GM21737 (cell line): ENCODE measurements around the gene TNFRSF14.
A peak's percentile ranks its signal among the peaks of the same experiment; 100 is the strongest.

Experiments
- ATAC-seq: cut with Tn5 transposase; IDR thresholded peaks from one replicate; pipeline ENCODE4 v1.9.1; 2021; ENCODE audit warnings: mild to moderate bottlenecking, moderate library complexity; ENCODE audit not compliant: unreplicated experiment

TNFRSF14 gene

DNA sequence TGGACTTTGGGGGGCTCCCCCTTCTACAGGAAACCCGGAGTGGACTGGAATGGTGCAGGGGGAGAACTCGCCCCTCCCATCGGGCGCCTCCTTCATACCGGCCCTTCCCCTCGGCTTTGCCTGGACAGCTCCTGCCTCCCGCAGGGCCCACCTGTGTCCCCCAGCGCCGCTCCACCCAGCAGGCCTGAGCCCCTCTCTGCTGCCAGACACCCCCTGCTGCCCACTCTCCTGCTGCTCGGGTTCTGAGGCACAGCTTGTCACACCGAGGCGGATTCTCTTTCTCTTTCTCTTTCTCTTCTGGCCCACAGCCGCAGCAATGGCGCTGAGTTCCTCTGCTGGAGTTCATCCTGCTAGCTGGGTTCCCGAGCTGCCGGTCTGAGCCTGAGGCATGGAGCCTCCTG, at the start of gene TNFRSF14:
Gene TNFRSF14 (plus strand): TSS at position 95 of the 401 bp plus-strand sequence. CDS start 294 bp downstream, at position 389.
- peak; percentile 19 for ATAC-seq

GRCh38 chr1:2506901-2507565, 49.1 kb upstream of the TNFRSF14 start:
- ATAC-seq = no peak

- ATAC-seq = no peak
These were observed 48.4 kb upstream of the TNFRSF14 start for GRCh38 chr1:2507744-2508155.

- ATAC-seq = no peak
These were observed 48.0 kb upstream of the TNFRSF14 start for GRCh38 chr1:2508180-2508579.

GRCh38 chr1:2508751-2509150, 47.4 kb upstream of the TNFRSF14 start:
- no peak for ATAC-seq

DNA sequence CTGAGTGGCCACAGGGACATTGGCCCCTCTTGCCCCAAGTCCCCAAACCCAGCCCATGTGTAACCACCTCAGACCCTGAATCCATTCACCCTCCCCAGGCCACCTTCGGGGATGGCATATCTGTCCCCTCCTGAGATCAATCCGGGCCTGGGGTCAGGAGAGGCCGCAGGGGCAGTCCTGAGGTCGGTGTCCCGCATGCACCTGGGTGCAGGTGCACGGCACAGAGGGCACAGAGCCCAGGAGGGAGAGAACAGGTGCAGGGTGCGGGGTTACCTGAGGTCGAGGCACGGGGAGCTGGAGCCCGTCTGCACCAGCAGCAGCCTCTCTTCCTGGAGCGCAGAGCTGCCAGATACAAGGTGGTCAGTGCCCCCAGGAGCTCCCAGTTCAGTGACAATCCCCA, 46.6 kb upstream of the TNFRSF14 start:
- ATAC-seq = no peak

DNA sequence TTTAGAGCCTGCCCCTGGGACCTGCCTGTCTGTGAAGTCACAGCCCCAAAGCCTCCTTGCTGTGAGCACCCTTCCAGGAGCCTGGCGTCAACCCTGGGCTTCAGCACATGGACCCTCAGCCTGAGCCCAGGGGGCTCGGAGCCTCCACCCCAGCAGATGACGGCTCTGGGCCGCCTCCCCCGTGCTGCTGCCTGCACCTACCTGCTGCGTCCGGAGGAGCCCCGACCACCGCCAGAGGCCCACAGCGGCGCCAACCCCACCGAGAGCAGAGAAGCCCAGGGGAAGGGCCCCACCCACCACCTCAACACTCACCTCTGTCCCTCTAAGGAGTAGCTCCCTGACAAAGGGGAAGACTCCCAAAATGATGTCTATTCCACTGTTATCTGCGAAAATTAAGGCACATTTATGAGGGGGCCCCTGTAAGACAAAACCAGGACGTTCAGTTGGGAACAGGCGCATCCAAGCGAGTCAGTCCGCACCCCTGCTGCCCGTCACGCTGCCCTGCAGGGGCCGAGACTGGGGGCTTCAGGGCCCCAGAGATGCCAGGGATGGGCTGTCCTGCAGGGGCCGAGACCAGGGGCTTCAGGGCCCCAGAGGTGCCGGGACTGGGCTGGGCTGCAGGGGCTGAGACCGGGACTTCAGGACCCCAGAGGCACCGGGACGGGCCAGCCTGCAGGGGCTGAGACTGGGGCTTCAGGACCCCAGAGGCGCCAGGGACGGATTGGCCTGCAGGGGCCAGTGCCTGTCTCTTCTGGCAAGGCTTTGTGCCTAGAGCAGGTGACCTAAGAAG, 45.6 kb upstream of the TNFRSF14 start:
- no peak for ATAC-seq

DNA sequence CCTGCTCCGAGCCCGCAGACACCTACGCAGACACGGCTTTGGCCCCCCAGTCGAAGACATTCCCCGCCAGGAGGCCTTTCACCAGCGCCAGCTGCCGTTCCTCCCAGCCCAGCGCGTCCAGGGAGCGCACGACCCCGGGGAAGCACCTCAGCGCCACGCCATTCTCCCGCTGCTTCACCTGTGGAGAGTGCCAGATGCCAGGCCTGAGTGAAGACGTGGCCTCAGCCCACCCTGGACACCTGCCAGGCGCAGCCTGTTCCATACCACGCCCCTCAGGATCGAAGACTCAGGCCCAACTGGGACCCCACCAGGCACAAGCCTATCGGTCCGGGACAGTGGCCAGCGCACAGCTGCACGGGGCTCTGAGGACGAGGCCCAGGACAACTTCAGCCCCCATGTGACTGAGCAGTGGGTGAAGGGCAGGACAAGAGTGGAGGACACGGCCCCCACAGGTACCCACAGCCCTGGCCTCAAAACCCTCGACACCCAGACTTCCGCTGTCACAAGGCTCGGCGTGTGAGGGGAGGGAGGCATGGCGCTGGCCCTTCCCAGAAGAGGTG, 43.2 kb upstream of the TNFRSF14 start:
- ATAC-seq = no peak

DNA sequence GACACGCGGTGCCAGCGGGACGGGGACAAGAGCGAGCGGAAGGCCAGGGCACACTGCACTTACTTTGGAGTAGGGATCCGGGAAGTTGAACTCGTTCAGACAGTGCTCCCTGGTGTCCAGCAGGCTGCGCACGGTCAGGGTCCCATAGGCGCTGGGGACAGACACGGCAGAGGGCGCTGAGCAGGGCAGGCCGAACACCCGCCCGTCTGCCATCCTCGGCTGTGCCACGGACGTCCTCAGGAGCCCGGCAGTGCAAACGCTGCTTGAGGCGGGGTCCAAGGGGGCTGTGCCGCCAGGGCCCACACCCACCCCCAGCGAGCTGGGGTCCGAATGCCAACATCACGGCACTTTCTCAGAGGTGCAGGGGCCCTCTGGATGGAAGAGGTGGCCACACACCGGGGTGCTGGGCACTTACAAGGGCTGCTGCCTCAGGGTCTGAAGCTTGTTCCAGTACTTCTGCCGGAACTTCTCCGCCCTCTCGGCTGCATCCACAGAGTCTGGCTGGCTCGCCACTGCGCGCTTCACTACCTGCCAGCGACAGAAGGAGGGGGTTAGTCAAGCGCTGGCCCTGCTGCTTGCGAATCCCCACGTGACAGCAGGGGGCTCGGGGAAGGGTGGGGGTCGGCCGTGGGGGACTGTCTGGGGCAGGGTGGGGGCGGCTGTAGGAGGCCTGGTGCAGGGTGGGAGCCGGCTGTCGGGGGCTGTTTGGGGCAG, 42.1 kb upstream of the TNFRSF14 start:
- no peak for ATAC-seq

- ATAC-seq = no peak
These were observed 41.1 kb upstream of the TNFRSF14 start for GRCh38 chr1:2514863-2515762.

DNA sequence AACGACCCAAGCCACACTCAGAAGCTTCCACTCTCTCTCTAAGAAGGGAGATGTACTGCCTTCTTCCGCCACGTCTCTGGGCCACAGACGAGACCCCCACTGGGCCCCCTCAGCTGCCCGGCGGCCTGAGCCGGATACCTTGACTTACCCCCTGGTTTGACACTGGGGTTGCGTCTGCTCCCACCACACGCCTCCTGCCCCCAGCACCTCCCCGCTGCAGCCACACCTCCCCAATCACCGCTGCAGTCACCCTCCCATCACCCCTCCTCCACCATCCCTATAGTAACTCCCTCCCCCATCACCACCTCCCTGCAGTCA, 40.4 kb upstream of the TNFRSF14 start:
- ATAC-seq = no peak

DNA sequence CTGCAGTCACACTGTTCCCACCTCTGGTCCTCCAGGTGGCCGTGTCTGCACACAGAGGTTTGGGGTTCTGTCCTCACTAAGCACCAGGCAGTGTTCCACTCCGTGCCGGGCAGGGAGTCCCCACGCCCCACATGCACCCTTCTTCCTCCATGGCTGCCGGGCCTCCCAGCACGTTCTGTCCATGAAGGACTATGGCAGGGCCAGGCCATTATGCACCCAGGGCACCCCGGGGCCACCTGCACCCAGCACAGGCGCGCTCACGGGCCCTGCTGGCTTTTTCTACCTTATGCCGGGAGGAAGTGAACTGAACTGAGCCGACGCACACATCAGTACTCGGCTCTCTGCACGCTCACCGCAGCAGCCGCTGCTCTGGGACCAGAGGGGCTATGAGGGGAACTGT, 40.0 kb upstream of the TNFRSF14 start:
- ATAC-seq = no peak

- ATAC-seq = no peak
These were observed 39.2 kb upstream of the TNFRSF14 start for GRCh38 chr1:2516946-2517345.

- no peak for ATAC-seq
These were observed 38.2 kb upstream of the TNFRSF14 start for GRCh38 chr1:2517966-2518365.

GRCh38 chr1:2518528-2518927, 37.6 kb upstream of the TNFRSF14 start:
- no peak for ATAC-seq

DNA sequence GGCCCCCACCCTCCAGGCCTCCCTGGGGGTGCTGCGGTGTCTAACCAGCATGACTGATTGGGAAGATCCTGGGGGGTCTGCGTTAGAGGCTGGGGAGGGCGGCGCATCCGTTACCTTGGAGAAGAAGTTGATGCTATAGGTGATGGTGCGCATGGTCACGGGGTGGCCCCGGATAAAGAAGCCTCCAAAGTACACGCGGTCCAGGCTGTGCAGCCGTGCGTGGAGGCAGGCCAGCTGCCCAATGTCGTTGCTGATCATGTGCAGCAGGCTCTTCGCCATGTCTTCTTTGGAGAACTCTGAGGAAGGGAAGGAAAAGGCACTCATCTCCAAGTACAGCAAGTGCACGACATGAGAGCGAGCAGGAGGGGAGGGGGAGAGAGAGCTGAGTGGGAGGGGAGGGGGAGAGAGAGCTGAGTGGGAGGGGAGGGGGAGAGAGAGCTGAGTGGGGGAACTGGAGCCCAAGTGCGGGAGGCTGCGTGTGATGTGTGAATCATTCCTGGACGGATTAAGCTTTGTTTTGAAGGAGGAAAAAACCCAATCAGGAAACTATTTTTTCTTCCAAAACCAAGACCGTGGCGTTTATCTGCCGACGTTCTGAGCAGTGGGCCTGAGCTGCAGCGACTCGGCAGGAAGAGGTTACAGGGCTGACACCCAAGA, 37.0 kb upstream of the TNFRSF14 start:
- no peak for ATAC-seq

DNA sequence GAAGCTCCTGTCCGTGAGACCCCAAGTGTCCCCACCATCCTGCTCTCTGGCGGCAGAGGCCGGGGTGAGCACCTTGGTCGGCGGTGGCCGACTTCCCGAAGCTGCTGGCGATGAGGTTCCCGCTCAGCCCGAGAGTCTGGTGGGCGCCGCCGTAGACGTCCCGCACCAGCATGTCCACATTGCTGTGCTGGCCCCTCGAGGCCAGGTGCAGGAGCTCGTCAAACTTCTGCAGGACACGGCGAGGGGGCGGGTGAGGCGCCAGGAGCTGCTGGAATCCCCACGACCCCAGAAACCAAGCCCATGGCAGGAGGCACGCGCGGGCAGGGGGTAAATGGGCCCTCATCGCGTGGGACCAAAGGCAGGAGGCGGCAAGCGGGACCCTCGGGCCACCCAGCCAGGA, 36.4 kb upstream of the TNFRSF14 start:
- no peak for ATAC-seq

GRCh38 chr1:2520206-2520605, 36.0 kb upstream of the TNFRSF14 start:
- ATAC-seq = no peak

DNA sequence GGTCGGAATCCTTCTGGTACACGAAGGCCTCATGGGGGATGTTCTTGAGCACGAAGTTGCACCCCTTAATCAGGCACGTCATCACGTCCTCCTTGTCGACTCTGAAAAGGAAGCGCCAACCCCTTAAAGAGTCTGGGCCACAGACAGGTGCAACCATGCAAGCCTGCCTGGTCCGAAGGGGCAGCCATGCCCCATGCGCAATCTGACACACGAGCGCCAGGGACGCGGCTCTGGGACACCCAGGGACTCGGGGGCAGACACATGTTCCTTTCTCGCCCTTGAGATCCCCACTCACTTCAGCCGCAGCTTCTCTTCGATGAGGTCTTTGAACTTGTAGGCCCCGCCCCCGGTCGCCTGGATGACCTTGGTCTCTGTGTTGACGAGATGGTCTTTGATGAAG, 35.4 kb upstream of the TNFRSF14 start:
- no peak for ATAC-seq

GRCh38 chr1:2522230-2522629, 33.9 kb upstream of the TNFRSF14 start:
- no peak for ATAC-seq
